Stimulated activated CD8-positive, alpha-beta memory T cell treated with anti-CD3 and anti-CD28 coated beads, Interleukin-2, amount 100 ng/mL, for 1 hour (primary cell): ENCODE results near the gene SHC1.

Experiments used
- DNase-seq, 2 donors: peaks; one replicate each; pipeline ENCODE4 v3.0.0-alpha.2; 2020; ENCODE audit warnings: low read depth in 2 of 2

The SHC1 gene

DNA sequence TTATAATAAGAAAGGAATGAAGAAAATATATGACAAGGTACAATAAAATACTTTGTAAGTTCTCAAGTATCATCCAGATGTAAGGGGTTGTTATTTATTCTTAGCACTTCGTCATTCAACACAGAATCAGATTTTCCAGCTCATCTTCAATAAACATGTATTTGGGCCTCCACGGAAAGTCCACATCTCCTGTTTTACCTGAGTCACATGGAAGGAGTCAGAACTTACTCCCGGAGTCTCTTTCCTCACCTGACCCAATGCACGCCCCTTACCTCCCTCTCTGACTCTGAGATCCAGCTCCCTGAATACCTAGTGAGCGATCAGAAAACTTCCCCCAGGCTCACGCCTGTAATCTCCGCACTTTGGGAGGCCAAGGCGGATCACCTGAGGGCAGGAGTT, 32.6 kb downstream of the SHC1 start:
- DNase-seq = no peak

GRCh38 chr1:154937085-154937987, 33.2 kb downstream of the SHC1 start:
- DNase-seq = peak; percentile 71 to 74

GRCh38 chr1:154936555-154937084, 33.9 kb downstream of the SHC1 start, which contains the start of gene PMVK:
PMVK (minus strand) TSS chr1:154936719; CDS start chr1:154936685, 34 bp downstream.
- DNase-seq = peak; percentile 86 to 92

GRCh38 chr1:154935749-154936554, 34.6 kb downstream of the SHC1 start:
- DNase-seq = no peak

GRCh38 chr1:154934358-154934948, 36.1 kb downstream of the SHC1 start:
- DNase-seq = no peak

GRCh38 chr1:154931940-154932487, 38.5 kb downstream of the SHC1 start:
- no peak for DNase-seq

GRCh38 chr1:154926201-154926600, 44.3 kb downstream of the SHC1 start:
- no peak for DNase-seq

DNA sequence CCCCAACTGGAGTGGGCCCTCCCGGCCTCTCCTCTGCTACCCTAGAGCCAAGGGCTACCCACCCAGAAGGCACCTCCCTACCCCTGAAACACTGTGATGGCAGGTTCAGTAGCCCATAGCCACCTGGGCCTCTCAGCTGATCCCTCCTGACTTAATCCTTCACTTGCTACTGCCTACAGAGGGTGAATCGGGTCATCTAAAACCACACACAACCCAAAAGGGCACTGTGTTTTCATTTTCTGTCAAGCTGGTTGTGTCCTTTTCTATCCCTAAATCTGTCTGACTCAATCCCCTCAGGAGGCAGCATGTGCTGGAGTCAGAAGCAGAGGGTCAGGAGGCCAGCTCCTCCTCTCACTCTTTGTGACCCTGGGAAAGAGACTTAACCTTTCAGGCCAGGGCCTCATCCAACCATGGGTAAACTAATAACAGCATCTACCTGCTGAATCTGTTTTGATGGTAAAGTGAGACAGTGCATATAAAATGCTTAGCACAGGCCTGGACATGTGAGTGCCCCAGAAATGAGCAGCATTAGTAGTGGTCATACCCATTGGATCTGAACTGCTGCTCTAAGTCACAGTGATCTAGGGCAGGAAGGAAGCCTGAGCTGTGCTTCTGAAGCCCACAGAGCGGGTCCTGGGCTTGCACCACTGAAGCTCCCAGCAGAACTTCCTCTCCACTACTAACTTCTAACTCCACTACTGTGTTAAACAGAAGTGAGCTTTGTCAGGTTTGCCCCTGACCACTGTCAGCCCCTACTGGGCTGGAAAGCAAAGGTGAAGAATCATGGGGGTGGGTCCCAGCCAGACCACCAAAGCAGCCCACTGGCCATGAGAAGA, 45.0 kb downstream of the SHC1 start:
- no peak for DNase-seq

DNA sequence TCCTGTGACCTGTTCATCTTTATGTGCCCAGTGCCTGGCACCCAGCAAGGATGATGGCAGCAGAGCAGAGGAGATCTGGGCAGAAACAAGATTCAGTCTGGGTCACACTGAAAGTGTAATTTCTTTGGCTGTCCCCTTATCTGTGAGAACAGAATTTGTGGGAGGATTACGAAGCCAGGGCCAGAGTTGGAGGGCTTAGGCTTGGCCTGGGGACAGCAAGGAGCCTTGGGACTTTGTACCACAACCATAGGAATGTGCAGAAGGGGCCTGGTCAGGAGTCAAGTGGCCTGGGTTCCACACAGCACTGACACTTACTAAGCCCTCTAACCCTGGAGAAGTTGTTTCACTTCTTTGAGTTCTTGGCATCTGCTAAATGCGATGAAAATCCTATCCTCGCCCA, 46.9 kb downstream of the SHC1 start:
- DNase-seq = no peak

DNA sequence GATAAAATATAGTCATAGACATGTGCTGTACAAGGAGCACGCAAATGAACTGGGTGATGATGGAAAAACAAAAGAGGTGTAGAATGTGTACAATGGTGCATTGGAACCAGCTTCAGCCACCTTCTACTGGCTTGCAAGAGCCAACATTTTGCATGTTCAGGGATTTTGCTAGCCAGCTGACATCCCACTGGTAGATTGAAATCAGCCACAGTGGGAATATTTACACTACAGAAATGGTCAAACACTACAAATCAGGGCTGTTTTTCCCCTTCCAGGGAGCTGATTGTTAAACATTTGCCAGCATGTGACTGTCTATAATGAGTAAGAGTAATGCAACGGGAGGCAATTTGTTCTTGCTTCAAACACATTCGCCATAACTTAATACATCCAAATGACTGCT, 57.3 kb downstream of the SHC1 start:
- no peak for DNase-seq

DNA sequence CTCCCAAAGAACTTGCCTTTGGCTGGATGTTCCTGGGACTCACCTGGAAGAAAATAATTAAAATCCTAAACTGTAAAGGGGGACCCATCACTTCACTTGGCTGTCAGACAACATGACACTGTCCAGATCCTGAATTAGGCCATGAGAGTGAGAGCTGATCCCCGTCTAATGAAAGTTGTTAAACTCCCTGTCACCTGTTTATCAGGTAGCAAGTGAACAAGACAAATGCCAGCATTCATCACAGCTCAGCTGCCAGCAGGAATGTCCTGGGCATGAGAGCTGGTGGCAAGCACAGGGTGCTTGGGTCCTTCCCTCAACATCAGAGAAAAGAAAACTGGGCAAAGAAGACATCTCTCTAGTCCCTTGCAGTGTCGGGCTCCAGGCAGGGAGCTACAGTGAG, 57.8 kb downstream of the SHC1 start:
- DNase-seq = no peak
